KOPT-K1 (cell line): ENCODE results near the gene DLGAP4.

ENCODE experiments used
- H3K27ac ChIP-seq: fragments of 200-600 bp; sonication (generic); 2 replicates; pipeline ENCODE4 v1.5.1; 2016; ENCODE audit warnings: antibody characterized with exemption, mild to moderate bottlenecking, low read depth, low read length; ENCODE audit not compliant: poor library complexity, severe bottlenecking
- H3K36me3 ChIP-seq: fragments of 200-600 bp; sonication (generic); 2 replicates; pipeline ENCODE4 v1.5.1; 2017; ENCODE audit warnings: antibody characterized with exemption, mild to moderate bottlenecking, low read length, moderate library complexity; ENCODE audit not compliant: insufficient read depth
- H3K9me3 ChIP-seq: fragments of 200-600 bp; sonication (generic); 2 replicates; pipeline ENCODE4 v1.5.1; 2017; ENCODE audit warnings: antibody characterized with exemption, low read length, mild to moderate bottlenecking; ENCODE audit not compliant: insufficient read depth, poor library complexity, severe bottlenecking

DLGAP4 gene

GRCh38 chr20:36402708-36403107 is 96.6 kb downstream of the DLGAP4 start:
- Histone ChIP-seq H3K36me3 (no peaks in the 10 kb centered on the region), H3K27ac (no peak overlapping the region), H3K9me3 (no peaks in the 10 kb centered on the region)

GRCh38 chr20:36404435-36404978 is 98.4 kb downstream of the DLGAP4 start:
- Histone ChIP-seq H3K27ac (no peak overlapping the region), H3K36me3 (no peaks in the 10 kb centered on the region), H3K9me3 (no peaks in the 10 kb centered on the region)

GRCh38 chr20:36405255-36405654 is 99.1 kb downstream of the DLGAP4 start:
- Histone ChIP-seq H3K27ac (no peak overlapping the region), H3K9me3 (no peaks in the 10 kb centered on the region), H3K36me3 (no peaks in the 10 kb centered on the region)

GRCh38 chr20:36407199-36407733 is 101.1 kb downstream of the DLGAP4 start:
- Histone ChIP-seq H3K27ac (no peak overlapping the region), H3K36me3 (no peaks in the 10 kb centered on the region), H3K9me3 (no peaks in the 10 kb centered on the region)

GRCh38 chr20:36408219-36408618 is 102.1 kb downstream of the DLGAP4 start:
- Histone ChIP-seq H3K9me3 (no peaks in the 10 kb centered on the region), H3K27ac (no peak overlapping the region)

GRCh38 chr20:36411861-36412454 is 105.8 kb downstream of the DLGAP4 start:
- Histone ChIP-seq H3K9me3 (no peaks in the 10 kb centered on the region), H3K27ac (no peak overlapping the region), H3K36me3 (no peaks in the 10 kb centered on the region)

More at GRCh38 chr20:36408219-36408618, 102.1 kb downstream of the DLGAP4 start:
- H3K36me3 ChIP-seq = no peaks in the 10 kb centered on the region

- H3K36me3 ChIP-seq = no peaks in the 10 kb centered on the region
- no peak overlapping the region for H3K27ac ChIP-seq
These were observed 109.4 kb downstream of the DLGAP4 start for GRCh38 chr20:36415475-36416002.

GRCh38 chr20:36418711-36419110 is 112.6 kb downstream of the DLGAP4 start:
- H3K9me3 ChIP-seq = no peaks in the 10 kb centered on the region
- no peaks in the 10 kb centered on the region for H3K36me3 ChIP-seq
- H3K27ac ChIP-seq = no peak overlapping the region

More at GRCh38 chr20:36415475-36416002, 109.4 kb downstream of the DLGAP4 start:
- no peaks in the 10 kb centered on the region for H3K9me3 ChIP-seq

- Histone ChIP-seq H3K27ac (no peak overlapping the region), H3K36me3 (no peaks in the 10 kb centered on the region), H3K9me3 (no peaks in the 10 kb centered on the region)
These were observed 115.5 kb downstream of the DLGAP4 start for GRCh38 chr20:36421641-36422040.

GRCh38 chr20:36424314-36424713 is 118.2 kb downstream of the DLGAP4 start:
- Histone ChIP-seq H3K27ac (no peak overlapping the region), H3K9me3 (no peaks in the 10 kb centered on the region), H3K36me3 (no peaks in the 10 kb centered on the region)

GRCh38 chr20:36425166-36425565 is 119.0 kb downstream of the DLGAP4 start:
- Histone ChIP-seq H3K27ac (no peak overlapping the region), H3K36me3 (no peaks in the 10 kb centered on the region), H3K9me3 (no peaks in the 10 kb centered on the region)

- Histone ChIP-seq H3K9me3 (no peaks in the 10 kb centered on the region), H3K27ac (no peak overlapping the region), H3K36me3 (no peaks in the 10 kb centered on the region)
These were observed 125.5 kb downstream of the DLGAP4 start for GRCh38 chr20:36431604-36432003.

GRCh38 chr20:36432096-36432495 is 126.0 kb downstream of the DLGAP4 start:
- Histone ChIP-seq H3K27ac (no peak overlapping the region), H3K36me3 (no peaks in the 10 kb centered on the region), H3K9me3 (no peaks in the 10 kb centered on the region)

- no peaks in the 10 kb centered on the region for H3K36me3 ChIP-seq
- no peak overlapping the region for H3K27ac ChIP-seq
- H3K9me3 ChIP-seq = no peaks in the 10 kb centered on the region
These were observed 128.2 kb downstream of the DLGAP4 start for GRCh38 chr20:36434383-36434782.

- Histone ChIP-seq H3K9me3 (no peaks in the 10 kb centered on the region), H3K27ac (no peak overlapping the region), H3K36me3 (no peaks in the 10 kb centered on the region)
These were observed 129.0 kb downstream of the DLGAP4 start for GRCh38 chr20:36435124-36435523.
